ENCODE data around the gene ITPK1. TPM values are rescaled to one million over a fixed set of nuclear protein-coding genes. Genes with fewer than 3 reads are reported as not detected.

ITPK1 gene
- total RNA-seq, 4 donors from 2014 or later = 108 to 221 (median 138) TPM

DNA sequence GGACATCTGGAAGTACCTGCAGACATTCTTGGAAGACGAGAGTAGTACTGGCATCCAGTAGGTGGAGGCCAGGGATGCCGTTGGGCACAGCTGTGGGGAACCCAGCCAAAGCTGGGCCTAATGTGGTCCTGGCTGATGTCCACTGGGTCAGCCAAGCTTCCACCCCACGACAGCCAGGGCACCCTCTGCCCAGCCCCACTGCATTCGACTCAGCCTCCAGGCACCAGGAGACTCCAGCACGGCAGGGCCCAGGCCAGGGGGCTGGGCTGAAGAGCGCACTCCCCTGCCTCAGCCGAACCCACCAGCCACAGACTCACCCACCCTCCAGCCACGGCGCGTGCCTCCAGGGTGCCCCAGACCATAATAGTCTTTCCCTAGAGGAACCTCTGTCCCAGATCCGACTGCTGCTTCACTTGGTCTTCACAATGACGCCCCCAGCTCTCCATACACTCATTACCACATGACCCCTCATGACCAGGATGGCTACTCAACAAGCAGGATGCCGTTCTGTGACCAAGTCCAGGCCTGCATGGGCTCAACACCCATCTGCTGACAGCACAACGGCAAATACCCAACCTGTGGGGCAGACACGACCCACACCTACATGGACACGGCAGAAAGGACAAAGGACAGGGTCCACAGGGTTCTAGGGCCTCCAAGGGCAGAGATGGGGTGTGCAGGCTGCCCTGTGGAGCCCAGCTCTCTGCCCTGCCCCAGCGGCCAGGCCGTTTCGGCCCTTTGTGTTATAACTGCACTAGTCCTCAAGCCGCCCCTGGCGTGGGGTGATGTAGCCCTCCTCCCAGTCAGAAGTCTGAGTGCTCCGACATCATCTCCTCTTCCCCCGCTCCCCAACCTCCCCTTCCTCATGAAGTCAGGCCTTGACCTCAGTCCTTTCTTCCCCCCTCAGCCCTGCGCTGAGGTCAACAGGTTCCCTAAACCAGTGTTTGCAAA, 22.8 kb downstream of the ITPK1 start:
- 79% methylated on average over 12 of the region's 24 CpGs for WGBS

DNA sequence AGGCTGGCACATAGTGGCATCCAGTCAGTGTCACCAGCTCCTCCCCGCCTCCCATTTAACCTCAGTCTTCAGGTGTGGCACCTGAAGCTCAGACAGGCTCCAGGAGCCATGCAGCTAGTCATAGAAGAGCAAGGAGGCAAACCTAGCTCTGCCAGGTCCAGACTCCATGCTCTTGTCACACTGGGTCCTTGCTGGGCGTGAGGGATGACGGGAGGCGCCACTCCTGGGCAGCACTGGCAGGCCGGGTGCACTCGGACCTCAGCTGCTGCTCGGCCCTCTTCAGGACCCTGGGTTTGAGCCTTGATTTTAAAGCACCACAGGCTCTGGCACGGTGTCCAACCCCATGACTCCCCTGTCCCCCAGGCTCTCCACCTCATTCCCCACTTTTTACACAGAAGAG, 24.1 kb downstream of the ITPK1 start:
- Histone ChIP-seq H3K27ac (replicated peaks in 1 of 4) (peak overlapping the region; percentile 66 to 79 (median 70)), H3K4me3 (no peak overlapping the region), H3K27me3 (no peaks in the 10 kb centered on the region), H3K9me3 (no peaks in the 10 kb centered on the region), H3K36me3 (no peaks in the 10 kb centered on the region), H3K4me1 (peaks cover 76 to 95% (median 87%) of the 10 kb centered on the region in 4 donors)
- intact Hi-C loops (cut with DNase I) = no loop called here
- TF ChIP-seq POLR2AphosphoS5 (IDR thresholded peaks at IDR 0.05) = no peak
- TF ChIP-seq, protein P1, sequence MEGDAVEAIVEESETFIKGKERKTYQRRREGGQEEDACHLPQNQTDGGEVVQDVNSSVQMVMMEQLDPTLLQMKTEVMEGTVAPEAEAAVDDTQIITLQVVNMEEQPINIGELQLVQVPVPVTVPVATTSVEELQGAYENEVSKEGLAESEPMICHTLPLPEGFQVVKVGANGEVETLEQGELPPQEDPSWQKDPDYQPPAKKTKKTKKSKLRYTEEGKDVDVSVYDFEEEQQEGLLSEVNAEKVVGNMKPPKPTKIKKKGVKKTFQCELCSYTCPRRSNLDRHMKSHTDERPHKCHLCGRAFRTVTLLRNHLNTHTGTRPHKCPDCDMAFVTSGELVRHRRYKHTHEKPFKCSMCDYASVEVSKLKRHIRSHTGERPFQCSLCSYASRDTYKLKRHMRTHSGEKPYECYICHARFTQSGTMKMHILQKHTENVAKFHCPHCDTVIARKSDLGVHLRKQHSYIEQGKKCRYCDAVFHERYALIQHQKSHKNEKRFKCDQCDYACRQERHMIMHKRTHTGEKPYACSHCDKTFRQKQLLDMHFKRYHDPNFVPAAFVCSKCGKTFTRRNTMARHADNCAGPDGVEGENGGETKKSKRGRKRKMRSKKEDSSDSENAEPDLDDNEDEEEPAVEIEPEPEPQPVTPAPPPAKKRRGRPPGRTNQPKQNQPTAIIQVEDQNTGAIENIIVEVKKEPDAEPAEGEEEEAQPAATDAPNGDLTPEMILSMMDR (IDR thresholded peaks at IDR 0.05) = no peak
- no peak for TF ChIP-seq POLR2A (IDR thresholded peaks at IDR 0.05; ENCODE audit: low read depth)
- TF ChIP-seq EP300 (IDR thresholded peaks at IDR 0.05) = no peak
- WGBS = 83% methylated on average over 7 of the region's 8 CpGs
- DNase-seq (ENCODE audit: extremely low spot score) = no peak

More for the DNA sequence above, 22.8 kb downstream of the ITPK1 start:
- no peaks in the 10 kb centered on the region for H3K9me3 ChIP-seq
- DNase-seq (ENCODE audit: extremely low spot score) = no peak
- TF ChIP-seq, protein P1 (IDR thresholded peaks at IDR 0.05) = no peak
- TF ChIP-seq EP300 (IDR thresholded peaks at IDR 0.05) = no peak
- no peak for TF ChIP-seq POLR2AphosphoS5 (IDR thresholded peaks at IDR 0.05)
- TF ChIP-seq POLR2A (IDR thresholded peaks at IDR 0.05; ENCODE audit: low read depth) = no peak
- H3K27me3 ChIP-seq = no peaks in the 10 kb centered on the region
- no peaks in the 10 kb centered on the region for H3K36me3 ChIP-seq
- no peak overlapping the region for H3K4me3 ChIP-seq
- peak overlapping the region; percentile 66 to 79 (median 70) for H3K27ac ChIP-seq (replicated peaks in 1 of 4)
- peaks cover 84 to 95% (median 93%) of the 10 kb centered on the region in 4 donors for H3K4me1 ChIP-seq
- intact Hi-C loops (cut with DNase I) = no loop called here

DNA sequence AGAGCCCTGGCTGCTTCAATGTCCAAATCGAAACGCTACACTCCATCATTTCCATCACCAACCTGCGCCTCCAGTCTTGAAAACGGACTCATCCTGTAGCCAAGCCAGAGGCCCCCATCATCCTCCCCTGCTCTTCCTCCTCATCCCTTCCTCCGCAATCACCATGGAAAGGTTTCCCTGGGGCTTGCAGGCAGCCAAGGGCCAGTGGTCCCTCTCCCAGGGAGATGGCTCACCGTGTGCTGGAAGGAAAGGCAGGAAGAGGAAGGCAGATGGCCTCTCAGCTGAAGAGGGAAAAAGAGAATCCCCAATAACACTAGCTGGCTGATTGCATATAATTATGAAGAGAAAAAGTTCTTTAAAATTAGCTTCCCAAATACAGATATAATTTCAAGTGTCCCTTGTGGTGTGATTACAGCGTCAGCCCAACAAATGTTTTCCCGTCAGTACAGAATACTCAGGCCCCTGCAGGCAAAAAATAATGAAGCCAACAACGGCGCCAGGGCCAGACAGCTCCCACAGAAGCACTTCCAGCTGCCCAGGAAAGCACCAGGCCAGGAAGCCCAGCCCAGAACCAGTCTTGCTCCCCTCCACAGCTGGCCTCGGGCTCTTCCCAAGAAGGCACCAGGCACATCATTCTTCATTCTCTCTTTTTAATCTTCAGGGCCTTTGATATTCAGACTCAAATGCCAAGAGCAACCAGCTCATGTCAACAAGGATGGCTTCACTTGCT, 24.7 kb downstream of the ITPK1 start:
- no peaks in the 10 kb centered on the region for H3K36me3 ChIP-seq
- no peaks in the 10 kb centered on the region for H3K27me3 ChIP-seq
- H3K9me3 ChIP-seq = no peaks in the 10 kb centered on the region
- peaks cover 76 to 95% (median 87%) of the 10 kb centered on the region in 4 donors for H3K4me1 ChIP-seq
- peak overlapping the region; percentile 66 to 79 (median 70) for H3K27ac ChIP-seq (replicated peaks in 1 of 4)
- intact Hi-C loops (cut with DNase I) = no loop called here
- WGBS = 55% methylated on average over 11 of the region's 11 CpGs
- TF ChIP-seq POLR2AphosphoS5 (IDR thresholded peaks at IDR 0.05) (no peak), POLR2A (IDR thresholded peaks at IDR 0.05; ENCODE audit: low read depth) (no peak), EP300 (IDR thresholded peaks at IDR 0.05) (no peak)
- TF ChIP-seq, protein P1 (IDR thresholded peaks at IDR 0.05) = no peak
- H3K4me3 ChIP-seq = no peak overlapping the region
- DNase-seq (ENCODE audit: extremely low spot score) = no peak

DNA sequence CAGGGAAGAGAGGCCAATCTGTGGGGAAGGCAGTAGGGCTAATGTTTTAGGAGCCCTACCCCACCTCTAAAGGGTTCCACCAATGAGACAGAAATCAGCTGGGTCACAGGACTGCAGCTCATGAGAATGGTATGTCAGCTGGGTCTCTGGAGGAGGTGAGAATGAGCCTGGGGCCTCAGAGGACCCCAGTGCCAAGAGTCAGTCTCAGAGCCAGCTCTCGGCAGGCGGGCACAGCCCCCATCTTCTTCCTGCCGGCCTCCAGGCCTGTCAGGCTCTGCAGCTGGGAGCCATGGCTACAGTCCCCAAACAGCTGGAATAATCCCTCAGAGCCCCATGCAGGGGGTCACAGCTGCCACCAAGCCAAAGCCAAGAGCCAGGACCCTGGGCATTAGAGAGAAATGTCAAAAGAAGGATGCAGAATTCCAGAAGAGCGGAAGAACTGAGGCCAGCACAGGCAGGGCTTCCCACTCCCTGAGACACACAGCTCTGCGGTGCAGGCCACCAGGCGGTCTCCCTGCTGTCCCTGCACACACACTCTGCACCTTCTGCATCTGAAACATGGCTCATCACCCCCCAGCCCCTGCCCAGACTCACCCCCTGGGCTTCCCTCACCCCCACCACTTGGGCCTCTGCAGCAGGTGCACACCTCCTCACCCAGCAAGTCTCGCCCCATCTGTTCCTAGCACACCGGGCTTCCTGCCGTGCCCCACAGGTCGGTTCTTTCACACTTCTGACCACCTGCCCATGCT, 26.0 kb downstream of the ITPK1 start:
- no peaks in the 10 kb centered on the region for H3K27me3 ChIP-seq
- H3K27ac ChIP-seq (replicated peaks in 1 of 4) = peak overlapping the region in 2 of 4 donors; percentile 72 to 79
- 72% methylated on average over 10 of the region's 10 CpGs for WGBS
- intact Hi-C loops (cut with DNase I) = no loop called here
- H3K36me3 ChIP-seq = no peaks in the 10 kb centered on the region
- no peak overlapping the region for H3K4me3 ChIP-seq
- TF ChIP-seq EP300 (IDR thresholded peaks at IDR 0.05) (no peak), POLR2A (IDR thresholded peaks at IDR 0.05; ENCODE audit: low read depth) (no peak), POLR2AphosphoS5 (IDR thresholded peaks at IDR 0.05) (no peak)
- TF ChIP-seq, protein P1 (IDR thresholded peaks at IDR 0.05) = no peak
- H3K9me3 ChIP-seq = no peaks in the 10 kb centered on the region
- peaks cover 76 to 96% (median 89%) of the 10 kb centered on the region in 4 donors for H3K4me1 ChIP-seq
- no peak for DNase-seq (ENCODE audit: extremely low spot score)

Data from esophagus muscularis mucosa (tissue), 4 donors.